ENCODE data around the gene GSDME.

The GSDME gene

DNA sequence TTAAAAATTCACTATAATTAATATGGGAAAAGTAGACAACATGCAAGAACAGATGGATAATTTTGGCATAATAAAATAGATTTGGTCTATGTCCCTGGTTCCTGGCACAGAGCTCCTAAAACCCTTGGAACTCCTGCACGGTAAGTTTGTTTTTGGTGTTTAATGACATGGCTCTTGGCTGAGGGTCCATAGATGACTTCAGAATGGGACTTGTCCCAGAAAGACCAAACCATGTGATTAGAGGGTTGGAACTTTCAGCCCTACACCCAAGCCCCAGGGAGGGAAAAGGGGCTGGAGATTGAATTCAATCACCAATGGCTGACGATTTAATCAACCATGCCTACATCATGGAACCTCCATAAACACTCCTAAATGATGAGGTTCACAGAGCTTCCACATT is 12.6 kb upstream of the GSDME start:
- DNase-seq (ENCODE audit: low read depth in 2 of 2) = no peak

- DNase-seq (ENCODE audit: low read depth in 2 of 2) = no peak
Measured at GRCh38 chr7:24769014-24769830, 12.0 kb upstream of the GSDME start.

DNA sequence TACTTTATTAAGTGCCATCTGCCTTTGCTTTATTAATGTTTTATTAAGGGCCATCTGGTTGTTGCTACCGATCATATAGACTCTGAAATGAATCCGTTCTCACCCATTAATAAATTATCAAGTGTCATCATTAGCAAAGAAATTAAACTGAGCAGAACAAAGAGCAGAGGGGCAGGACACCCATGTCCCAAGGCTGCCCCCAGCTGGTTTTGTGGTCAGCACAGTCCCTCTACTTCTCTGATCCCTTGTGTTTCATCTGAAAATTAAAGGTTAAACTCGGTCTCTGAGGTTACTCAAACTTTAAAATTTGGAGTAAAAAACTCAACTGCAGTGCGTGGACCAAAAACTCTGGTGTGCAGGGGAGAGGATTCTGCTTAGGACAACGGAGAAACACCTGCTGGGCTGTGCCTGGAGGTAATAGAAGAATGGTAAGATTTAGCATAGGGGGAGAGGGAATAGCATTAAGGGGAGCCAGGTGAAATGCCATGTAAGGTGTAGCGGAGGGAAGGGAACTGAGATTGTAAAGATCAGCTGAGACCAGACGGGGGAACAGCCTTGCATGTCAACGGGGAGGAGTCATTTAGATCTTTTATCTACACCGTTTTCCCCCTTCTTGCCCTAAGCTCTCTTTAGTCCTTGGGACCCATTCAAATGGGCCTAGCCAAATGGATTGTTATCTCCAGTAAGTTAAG is 10.8 kb upstream of the GSDME start:
- no peak for DNase-seq (ENCODE audit: low read depth in 2 of 2)

DNA sequence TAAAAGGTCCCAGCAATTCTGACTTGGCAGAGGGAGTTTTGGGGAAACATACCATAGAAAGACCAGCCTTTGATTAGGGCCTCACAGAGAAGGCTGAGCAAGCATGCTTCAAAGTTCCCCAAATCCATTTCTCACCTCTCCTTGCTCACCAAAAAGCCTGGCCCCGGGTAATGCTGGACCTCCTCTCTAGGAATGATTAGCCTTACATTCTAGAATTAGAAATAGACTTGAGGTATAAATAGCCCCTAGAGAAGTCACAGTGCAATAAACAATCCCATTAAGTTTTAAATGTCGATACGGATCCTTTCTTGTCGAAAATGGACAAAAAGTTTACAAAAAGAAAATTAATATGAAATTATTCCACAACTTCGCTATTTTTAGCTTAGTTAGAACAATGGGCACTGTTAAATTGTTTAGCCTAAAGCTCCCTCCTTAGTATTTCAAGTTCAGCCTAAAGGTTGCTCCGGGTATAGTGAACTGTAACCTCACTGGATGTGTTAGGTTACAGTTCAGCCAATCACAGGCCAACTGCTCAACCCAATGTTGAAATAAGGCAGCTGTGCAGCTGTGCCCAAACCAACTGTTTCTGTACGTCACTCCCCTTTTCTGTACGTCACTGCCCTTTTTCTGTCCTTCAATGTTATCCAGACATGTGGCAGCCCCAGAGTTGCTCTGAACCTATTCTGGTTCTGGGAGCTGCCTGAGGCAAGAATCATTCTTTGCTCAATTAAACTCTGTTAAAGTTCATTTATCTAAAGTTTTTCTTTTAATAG is 7.9 kb upstream of the GSDME start:
- DNase-seq (ENCODE audit: low read depth in 2 of 2) = no peak

GRCh38 chr7:24764011-24764410 is 6.7 kb upstream of the GSDME start:
- no peak for DNase-seq (ENCODE audit: low read depth in 2 of 2)

DNA sequence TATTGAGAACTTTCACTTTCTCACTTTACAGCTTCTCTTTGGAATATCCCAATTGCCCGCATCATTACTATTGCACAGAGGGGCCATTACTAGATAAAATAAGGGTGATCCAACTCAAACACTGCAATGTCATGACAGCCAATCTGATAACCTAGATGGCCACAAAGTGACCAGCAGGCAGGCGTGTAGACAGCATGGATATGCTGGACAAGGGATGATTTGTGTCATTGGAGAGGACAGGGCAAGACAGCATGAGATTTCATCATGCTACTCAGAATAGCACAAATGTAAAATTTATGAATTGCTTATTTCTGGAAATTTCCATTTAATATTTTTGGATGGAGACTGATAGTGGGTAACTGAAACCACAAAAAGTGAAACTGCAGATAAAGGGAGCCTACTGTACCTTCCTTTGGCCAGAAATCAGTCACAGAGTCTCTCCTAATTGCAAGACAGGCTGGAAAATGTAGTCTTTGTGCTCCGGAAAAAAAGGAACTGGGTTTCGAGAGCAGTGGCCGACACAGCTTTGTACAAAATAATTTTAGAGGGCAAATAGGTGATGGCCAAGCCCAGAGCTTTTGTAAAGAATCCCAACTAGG is 6.1 kb upstream of the GSDME start:
- DNase-seq (ENCODE audit: low read depth in 2 of 2) = no peak

- no peak for DNase-seq (ENCODE audit: low read depth in 2 of 2)
Measured at GRCh38 chr7:24762771-24763170, 5.5 kb upstream of the GSDME start.

- no peak for DNase-seq (ENCODE audit: low read depth in 2 of 2)
Measured at GRCh38 chr7:24760968-24761367, 3.7 kb upstream of the GSDME start.

DNA sequence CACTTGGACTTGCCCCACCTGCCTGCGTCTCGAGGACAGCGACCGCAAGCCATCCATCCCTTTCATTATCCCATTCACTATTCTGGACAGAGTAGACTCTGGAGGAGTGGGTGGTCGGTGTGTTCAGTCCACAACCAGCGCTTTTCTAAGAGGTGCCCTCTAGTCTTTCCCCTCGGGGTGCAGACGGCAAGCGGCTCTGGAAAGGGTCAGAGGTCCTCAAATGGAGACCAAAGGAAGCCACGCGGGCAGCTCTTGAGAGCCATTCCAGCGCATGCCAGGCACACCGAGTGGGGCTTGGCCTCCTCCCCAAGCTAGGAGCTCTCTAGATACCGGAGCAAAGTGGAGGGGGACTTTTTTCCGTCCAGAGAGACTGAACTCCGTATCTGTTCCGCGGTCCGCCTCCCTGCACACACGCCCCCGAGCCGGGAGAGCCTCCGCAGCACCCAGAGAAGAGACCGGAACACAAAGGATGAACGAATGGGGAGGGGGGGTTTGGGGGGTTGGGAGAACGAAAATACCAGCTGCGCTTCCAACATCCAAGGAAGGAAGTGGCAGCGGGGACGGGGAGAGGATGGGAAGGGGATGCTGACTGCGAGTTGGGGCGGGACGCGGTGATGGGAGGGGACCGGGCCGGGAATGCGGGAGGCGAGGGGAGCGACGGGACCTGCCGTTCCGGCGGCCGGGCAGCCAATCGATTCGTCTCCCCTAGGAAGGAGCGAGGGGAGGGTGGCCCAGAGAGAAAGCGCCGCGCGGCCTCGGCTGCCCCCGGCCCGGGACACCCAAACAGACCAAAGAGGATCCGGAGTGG is 515 bp downstream of the GSDME start:
- DNase-seq (ENCODE audit: low read depth in 2 of 2) = no peak

DNA sequence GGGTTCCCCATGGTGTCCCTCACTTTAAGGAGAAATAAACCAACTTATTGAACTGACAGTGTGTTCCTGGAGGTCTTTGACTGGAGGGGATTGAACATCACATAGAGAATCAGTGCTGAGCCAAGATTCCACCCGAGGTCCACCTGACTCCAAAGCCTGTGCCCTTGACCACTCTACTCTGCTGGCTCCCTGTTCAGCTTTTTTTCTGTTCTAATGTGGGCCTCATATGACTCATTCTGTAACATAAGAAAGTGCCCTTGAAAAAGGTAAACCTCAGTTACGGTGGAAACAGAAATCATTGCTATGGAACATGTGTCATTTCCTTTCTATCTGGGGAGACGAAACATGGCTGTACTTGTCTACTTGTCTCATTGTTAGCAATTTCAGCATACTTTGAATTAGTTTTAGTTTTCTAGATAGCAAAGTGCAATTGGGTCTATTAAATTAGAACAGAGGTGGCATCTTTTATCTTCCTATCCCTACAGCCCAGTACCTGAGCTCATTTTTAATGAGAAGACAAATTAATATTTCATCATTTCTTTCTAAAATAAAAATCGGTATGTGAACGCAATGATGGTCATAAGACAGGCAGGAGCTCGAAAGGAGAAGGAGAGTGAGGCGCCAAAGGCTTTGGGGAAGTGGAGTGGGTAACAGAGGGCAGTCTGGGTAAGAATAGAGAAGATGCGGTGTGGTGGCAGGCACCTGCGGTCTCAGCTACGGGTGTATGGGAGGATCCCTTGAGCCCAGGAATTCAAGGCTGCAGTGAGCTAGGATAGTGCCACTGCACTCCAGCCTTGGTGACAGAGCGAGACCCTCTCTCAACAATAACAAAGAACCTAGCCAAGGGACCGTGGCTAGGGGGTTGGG is 1.5 kb downstream of the GSDME start:
- DNase-seq (ENCODE audit: low read depth in 2 of 2) = no peak

GRCh38 chr7:24754906-24755506 is 2.3 kb downstream of the GSDME start:
- DNase-seq (ENCODE audit: low read depth in 2 of 2) = no peak

DNA sequence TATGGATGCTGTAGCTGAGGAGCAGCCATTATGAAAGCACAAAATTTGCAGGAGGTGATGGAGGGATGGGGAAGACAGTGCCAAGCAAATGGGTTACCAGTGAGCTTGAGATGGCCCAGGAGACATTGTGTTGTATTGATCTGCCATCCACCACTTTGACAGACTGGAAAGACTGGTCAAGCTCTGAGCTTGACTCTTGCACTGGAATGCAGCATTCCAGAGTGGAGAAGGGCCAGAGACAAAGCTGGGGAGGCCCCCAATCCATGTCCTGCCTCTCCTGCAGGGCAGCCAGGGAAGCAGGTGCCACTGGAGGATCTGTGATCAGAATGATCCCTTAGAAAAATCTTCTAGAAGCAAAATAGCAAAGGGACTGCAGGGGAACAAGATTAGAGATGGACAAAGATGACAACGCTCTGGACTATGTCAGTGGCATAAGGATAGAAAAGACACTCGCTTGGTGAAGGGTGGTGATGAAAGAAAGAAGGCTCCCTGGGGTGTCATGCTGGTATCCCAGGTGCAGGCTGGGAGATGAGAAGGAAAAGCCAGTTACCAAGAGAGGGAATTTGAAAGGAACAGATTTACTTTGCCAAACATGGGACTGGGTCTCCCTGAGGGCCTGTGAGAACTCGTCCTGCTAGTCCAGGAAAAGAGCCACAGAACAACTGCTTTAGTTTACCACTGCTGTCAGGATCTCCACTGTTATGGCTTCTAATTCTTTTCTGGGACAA is 5.0 kb downstream of the GSDME start:
- no peak for DNase-seq (ENCODE audit: low read depth in 2 of 2)

DNA sequence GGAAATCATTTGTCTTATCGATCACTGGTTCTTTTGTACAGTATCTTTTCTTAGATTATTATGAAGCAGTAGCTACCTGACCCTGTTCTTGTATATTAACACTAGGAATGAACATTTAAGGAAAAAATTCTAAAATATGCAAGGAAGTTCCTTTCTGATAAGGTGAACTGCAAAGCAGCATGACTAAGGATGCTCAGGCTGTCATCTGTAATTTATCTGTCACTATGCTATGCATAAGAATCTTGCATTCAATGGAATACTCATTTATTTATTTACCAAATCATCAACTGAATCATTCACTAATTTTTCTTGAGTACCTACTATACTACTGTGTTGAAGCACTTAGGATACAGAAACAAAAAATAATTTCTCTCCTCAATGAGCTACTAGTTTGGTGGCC is 5.8 kb downstream of the GSDME start:
- no peak for DNase-seq (ENCODE audit: low read depth in 2 of 2)

GRCh38 chr7:24750441-24751055 is 6.7 kb downstream of the GSDME start:
- no peak for DNase-seq (ENCODE audit: low read depth in 2 of 2)

GRCh38 chr7:24748521-24748920 is 8.7 kb downstream of the GSDME start:
- DNase-seq (ENCODE audit: low read depth in 2 of 2) = no peak

GRCh38 chr7:24745355-24745754 is 11.9 kb downstream of the GSDME start:
- DNase-seq (ENCODE audit: low read depth in 2 of 2) = no peak

DNA sequence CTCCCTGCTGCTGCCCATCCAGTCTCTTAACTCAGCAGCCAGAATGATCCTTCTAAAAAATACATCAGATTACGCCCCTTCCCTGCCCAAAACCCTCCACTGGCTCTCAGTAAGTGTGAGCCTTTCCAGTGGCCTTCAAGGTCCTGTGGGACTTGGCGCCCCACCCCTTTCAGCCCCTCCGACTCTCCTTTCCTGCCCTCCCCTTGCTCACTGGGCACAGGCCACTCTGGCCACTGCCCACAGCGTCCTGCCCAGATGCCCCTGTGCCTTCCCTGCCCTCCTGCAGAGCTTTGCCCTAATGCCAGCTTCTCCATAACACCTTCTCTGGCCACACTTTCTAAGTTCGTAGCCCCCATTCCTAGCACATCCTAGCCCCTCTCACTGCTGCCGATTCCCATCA is 13.8 kb downstream of the GSDME start:
- DNase-seq (ENCODE audit: low read depth in 2 of 2) = no peak

DNA sequence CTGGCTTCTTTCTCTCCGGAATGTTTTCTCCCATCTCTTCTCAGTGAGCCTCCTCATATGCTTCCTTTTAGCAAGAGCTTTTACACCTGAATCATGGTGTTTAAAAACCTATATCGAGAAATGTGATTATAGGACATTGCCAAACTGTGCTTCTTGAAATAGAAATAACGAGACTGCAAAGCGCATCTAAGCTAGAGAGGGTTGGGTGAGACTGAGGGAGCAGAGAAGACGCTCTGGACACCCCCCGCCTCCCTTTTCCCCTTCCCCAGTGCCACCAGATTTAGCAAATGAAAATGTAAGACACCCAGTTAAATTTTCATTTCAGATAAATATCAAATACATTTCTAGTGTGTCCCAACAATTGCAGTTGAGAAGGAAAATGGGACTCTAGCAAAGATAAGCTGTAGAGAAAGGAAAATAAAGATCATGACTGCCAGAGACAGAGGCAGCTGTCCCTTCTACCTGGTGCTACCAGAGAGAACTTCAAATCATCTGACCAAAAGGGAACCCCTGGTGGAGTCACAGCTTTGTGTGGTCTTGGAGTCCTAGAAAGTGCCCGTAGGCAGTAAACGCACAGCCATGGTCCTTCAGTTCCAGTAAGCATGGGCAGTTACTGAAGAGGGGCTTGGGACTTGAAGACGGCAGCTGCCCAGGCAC is 14.6 kb downstream of the GSDME start:
- DNase-seq (ENCODE audit: low read depth in 2 of 2) = no peak

All from activated CD4-positive, alpha-beta T cell treated with anti-CD3 and anti-CD28 coated beads for 24 hours (primary cell).